HG02981 (cell line): ENCODE results near the gene PAPPA.

ENCODE experiments used
- ATAC-seq: cut with Tn5 transposase; IDR thresholded peaks from one replicate; pipeline ENCODE4 v1.9.1; 2021; ENCODE audit warnings: mild to moderate bottlenecking, moderate library complexity; ENCODE audit not compliant: unreplicated experiment

PAPPA gene

DNA sequence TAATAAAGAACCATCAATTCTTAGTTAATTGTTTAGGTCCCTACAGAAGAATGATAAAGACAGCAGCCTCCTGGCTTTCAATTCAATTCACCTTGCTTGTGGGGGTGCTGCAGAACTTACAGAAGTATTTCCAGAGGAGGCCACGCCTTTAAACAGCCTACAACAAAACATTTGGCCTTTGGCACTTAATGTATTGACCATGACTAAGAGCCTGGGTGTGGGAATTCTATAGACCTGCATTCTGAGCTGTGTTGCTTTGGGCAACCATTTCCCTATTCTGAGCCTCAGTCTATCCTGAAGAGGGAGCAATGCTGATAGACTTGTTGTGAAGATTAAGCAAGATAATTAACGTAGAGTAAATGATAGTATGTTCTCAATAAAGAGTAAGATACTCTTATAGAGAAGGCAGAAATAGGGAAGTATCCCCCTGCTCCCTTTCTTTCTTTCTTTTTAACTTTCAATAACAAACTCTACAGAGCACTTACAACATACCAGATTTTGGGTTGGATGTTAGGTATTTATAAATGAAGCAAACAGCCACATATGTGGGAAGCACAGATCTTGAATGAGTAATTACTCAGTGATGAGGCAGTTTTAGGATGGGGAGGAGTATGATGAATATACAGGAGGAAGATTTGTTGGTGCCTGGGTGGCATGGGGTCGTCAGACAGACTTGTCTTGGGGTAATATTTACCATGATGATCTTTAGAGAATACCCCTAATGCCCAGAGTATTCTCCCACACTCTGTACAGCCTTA is 28.4 kb downstream of the PAPPA start:
- ATAC-seq: no peak

DNA sequence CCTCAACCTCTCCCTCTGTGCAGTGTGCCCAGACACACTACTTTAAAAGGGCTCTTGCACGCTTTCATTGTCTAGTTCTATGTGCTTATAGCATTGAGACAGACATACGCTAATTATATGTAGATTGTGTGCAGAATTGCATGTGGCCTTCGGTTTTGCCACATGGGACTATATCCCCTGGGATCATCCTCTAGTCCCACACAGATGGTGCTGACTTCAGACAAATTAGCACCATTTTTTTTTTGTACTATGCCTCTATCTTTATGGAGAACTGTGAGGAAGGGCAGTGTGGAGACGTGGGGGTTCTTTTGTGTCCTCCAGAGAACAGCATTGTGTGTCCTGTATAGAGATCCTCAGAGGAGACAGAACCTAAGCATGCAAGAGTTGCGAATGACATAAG is 29.3 kb downstream of the PAPPA start:
- ATAC-seq: no peak

DNA sequence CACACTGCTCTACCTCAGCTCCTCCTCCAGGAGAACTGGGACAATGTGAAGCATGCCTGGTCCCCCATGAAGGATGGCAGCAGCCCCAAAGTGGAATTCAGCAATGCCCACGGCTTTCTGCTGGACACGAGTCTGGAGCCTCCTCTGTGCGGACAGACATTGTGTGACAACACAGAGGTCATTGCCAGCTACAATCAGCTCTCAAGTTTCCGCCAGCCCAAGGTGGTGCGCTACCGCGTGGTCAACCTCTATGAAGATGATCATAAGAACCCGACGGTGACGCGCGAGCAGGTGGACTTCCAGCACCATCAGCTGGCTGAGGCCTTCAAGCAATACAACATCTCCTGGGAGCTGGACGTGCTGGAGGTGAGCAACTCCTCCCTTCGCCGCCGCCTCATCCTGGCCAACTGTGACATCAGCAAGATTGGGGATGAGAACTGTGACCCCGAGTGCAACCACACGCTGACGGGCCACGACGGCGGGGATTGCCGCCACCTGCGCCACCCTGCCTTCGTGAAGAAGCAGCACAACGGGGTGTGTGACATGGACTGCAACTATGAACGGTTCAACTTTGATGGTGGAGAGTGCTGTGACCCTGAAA is 34.1 kb downstream of the PAPPA start:
- no peak for ATAC-seq

DNA sequence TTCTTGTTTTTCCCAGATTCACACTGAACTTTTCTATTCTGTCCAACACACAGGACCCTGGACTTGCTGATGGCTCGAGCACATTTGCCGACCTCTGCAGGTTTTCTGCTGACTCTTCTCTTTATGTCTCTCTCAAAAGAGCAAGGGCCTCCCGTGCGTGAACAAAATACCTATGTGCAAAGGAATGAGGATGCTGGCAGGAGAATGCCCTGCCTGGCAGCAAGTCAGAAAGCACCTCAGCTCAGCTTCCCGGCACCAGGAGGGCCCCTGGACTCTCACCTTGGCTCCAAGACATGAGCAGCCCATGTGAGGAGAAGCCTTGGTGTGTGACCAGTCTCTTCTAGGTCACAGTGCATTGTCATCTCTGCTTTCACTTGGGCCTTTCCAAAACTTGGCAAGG is 36.1 kb downstream of the PAPPA start:
- no peak for ATAC-seq

DNA sequence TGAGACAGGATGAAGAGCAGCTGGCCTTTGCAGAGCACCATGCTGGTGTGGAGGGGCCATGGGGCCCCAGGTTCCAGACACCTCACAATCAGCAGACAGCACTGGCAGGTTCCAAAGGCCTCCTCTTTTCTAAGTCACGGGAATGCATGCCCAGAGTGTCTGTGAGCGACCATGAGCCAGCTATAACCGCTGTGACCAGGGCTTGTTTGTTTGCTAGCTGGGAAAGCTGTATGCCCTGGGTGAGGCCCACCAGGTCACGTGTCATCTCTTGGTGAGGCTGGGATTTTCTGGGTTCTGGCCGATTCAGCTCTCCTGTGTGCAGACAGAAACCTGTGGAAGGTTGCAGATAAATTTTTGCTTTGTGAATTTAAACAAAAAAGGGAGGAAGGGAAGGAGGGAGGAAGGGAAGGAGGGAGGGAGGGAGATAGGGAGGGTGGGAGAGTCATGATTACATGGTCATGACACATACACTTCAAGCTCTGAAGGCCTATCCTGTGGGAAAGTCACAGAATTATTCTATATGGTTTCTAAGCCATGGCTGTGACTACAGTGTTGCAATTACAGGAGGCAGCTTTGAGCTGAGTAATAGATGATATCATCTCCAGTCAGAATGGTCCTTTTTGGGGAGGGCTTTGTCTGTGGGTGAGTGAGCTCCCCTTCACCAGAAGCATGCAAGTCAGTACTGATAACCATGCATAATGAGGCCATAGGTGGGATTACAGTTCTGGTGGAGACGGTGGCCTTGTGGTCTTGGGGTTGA is 37.2 kb downstream of the PAPPA start:
- ATAC-seq: no peak

DNA sequence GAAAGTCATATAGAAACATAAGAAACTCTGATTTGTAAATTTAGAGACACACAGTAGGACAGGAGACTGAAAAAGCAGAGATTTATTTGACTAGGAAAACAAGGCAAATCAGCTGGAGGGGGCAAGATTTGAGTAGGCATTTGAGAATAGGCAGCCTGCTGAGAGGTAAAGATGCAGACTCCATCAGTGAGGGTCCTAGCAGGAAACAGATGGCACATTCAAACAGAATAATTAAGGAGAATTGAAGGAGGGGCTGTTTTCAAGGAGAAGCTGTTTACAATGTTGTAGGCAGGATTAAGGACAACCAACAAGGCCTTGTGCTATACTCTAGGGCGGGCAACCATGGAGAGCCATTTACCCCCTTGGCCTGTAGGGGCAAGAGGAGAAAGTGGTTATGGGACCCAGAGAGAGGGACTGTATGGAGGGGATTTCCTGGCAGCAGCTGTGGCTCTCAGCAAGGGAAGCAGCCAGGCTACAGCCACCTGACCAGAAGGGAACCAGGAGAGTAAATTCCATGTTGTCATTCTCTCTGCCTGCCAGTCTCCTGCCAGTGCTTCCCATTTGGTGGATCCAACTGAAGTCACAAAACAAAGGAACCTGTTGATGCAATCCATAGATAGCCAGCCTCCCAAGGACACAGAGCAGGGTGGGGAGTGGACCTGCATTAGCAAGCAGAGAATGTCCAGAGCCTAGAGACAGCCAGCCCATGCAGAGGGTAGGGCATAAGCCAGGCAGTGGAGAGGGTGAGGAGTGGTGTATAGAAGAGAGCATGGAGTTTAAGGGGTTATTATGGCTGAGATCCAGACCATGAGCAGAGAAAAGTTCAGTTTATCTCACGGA is 38.2 kb downstream of the PAPPA start:
- no peak for ATAC-seq

DNA sequence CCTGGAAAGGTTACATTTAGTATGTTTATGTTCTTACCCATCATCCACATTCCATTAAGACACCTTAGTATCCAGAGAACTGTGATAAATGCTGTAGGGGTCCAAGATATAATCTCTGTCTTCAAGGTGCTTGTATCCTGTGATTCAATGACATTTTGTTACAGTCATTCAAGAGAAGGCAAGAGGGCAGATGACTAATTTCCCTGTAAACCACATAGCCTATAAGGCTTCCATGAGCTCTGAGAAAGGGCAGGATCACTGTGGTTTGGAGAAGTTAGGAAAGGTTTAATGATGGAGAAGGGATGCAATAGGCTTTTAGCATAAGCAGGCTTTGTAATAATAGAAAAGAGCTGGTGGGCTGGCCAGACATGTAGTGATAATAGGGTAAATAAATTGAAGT is 40.0 kb downstream of the PAPPA start:
- no peak for ATAC-seq

DNA sequence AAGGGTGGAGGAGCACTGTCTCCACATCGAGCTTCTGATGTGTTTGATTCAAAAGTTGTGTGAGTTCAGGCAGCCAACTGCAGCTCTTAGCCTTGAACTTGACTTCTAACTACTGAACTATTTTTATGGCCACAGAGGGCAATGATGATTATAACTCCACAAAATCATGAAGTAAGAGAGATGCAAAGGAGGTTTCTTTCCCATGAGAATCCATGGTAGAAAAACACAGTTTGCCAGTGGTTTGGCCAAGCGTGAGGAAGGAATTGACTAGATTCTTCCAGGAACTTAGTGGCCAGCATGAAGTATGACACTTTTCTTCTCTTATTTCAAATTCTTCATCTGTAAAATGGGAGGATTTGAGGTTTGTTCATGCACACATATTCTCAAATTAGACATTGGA is 43.2 kb downstream of the PAPPA start:
- no peak for ATAC-seq

DNA sequence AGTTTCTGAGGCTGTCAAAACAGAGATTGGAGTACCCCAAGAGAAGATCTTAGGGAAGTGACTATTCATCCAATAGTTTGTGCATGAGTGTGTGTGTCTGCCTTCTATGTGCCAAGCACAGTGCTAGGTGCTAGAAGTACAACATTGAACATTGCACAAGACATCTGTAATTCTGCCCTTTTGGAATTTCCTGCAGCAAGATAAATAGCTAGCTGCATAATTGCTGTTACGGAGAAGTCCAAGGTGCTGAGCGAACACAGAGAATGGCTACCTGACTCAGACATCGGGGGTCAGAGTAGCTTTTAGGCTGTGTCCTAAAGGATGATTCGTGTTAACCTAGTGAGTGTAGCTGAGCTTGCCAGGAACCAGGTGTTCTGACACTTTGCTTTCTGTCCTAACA is 44.8 kb downstream of the PAPPA start:
- ATAC-seq: no peak

DNA sequence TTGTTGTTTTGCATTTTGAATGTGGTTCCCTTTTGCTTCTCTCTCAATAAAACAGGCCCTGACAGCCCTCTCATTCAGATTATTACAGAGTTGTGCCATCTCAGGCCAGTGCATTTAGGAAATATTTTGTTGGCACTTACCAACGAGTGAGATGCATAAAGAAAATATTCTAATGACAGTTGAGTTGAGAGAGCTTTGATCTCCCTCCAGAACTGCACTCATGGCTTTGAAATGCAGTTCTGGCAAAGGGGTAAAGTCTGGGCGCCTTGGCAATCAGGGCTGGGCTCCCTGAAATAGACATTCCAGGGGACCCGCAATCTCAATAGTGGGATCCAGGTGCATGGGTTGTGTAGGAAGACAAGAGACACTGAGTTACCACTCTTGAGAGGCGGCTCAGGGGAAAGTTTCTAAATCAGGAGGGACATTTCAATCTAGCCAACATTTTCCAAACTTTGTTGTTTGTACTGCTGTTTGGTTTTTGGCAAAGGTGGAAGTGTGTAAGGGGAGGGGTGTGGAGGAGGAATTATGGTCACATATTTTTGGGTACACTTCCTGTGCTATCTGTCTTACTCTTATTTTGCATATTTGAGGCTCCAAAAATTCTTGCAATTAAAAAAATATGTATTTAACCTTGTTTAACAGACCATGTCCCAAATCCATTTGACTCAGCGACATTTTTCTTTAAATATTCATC is 48.8 kb downstream of the PAPPA start:
- no peak for ATAC-seq

DNA sequence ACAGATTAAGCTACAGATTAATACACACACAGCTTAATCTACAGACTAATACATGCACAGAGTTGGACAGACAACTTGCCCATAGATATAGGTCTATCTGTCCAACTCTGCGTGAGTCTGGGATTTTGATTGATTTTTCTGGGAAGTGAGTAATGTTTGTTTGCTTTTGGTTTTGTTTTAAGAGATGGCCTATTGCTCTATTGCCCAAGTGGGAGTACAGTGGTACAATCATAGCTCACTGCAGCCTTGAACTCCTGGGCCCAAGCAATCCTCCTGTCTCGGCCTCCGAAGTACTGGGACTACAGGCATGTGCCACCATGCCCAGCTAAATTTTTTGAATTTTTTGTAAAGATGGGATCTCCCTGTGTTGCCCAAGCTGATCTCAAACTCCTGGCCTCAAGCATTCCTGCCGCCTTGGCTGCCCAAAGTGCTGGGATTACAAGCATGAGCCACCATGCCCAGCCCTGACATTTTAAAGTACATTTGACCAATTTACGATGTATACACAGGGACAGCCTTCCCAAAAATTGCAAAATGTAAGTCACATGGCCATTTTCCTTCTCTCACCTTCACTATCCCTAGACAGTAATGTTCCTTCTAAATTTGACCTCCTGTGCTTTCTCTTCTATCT is 50.8 kb downstream of the PAPPA start:
- no peak for ATAC-seq

DNA sequence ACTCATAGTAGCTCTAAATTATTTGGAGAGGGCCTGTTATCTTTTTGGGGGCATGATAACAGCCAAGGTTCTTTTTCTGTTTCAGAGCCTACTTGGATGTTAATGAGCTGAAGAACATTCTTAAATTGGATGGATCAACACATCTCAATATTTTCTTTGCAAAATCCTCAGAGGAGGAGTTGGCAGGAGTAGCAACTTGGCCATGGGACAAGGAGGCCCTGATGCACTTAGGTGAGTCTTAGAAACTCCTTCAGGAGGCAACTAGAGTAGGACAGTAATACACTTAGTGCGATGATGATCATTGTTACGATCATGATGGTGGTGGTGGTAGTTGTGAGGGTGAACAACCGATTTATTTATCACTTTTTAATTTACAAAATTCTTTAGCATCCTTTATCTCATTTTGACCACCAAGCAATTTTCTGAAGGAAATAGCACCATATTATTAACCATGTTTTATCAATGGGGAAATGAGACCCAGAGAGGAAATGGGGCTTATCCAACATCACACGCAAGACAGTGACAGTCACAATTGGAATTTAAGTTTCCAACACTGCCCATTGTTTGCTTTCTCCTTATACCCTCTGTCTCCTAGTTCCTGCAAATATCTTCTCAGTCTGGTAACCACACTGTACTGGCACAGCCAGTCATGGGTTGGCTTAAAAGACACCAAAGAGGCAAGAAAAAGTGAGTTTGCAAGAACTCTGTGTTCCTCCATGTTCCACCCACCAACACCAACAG is 54.0 kb downstream of the PAPPA start:
- ATAC-seq: no peak

DNA sequence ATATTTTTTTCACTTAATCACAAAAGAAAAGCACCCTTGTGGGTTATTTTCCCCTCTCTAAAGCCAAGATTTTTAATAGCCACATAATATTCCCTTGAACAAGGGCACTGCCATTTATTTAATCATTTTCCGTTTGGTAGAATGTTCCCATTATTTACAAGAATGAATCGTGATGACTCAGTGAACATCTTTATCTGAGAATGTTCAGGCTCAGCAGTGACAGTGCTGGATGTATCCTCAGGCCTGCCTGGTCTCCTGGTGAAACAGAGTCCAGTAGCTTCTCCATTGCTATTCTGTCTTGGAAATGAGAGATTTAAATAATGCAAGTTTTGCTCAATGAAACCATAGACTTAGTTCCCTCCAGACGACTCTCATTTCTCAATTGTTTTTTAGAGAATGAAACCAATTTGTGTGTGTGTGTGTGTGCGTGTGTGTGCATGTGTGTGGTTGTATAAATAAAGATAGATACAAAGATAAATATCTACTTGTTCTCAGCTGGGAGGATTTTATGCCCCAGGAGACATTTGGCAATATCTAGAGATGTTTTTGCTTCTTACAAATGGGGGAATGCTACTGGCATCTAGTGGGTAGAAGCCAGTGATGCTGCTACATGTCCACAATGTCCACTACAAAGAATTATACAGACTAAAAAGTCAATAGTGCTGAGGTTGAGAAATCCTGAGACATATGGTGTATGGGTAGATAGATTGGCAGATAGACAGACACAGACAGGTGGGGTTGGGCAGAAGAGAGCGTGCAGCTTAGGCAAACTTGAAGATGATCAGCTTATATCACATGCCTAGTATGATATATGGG is 55.0 kb downstream of the PAPPA start:
- no peak for ATAC-seq

DNA sequence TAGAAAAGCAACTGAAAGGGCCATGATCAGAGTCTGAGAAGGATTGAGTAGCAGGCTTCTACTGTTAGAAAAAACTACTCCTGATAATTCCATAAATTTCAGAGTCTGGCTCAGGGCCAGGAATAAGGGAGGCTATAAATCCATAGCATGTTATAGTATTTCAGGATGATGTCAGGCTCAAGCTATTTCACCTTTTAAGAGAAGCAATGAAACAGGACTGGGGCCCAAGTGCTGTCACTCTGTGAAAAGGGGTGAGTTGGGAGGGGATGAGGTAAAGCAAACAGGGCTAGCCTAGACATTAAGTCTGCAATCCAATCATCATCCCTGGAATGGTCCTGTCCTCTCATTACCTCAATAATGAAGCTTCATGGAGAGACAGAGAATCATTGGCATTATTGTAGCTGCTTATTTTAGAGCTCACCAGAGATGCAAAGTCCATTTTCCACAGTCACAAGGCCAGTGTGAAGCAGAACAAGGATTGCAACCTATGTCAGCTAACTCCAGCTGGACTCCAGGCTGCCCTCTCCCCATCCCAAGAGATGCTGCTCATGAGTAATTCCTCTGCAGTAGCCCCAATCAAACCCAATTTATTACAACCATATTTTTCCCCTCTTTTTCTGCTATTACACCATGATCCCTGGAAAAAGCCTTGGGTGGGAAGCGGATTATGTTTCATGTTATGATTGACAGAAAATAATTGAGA is 56.0 kb downstream of the PAPPA start:
- no peak for ATAC-seq

DNA sequence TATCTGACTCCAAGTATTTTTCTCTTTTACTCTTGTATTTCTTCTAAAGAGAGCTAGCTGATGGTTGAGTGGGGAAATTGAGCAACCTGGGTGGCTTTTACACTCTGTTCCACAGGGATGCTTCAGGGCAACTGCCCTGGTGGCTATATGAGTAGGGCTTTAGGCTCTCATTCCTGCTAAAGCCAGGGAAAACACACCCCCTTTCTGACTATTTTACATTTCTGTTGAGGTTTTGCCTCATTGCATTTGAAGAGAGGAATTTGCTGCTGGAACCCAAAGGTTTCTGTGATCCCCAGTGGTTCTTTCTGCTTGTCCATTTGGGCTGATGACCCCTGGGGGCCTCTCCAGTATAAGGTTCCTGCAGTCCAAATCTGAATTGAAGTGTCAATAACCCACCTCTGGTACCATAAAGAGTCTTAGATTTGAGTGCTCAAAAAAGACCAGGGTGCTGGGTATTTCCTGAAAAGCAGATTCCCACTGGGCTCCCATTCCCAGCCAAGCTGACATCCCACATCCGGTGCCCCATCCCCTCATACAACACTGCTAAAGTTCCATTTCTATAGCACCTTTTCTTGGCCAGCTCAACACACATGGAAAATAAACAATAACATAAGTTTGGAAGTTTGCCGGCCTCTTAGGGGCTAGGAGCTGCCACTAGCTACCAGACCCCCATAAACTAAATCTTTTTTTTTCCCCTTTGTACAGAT is 59.5 kb downstream of the PAPPA start:
- ATAC-seq: no peak

DNA sequence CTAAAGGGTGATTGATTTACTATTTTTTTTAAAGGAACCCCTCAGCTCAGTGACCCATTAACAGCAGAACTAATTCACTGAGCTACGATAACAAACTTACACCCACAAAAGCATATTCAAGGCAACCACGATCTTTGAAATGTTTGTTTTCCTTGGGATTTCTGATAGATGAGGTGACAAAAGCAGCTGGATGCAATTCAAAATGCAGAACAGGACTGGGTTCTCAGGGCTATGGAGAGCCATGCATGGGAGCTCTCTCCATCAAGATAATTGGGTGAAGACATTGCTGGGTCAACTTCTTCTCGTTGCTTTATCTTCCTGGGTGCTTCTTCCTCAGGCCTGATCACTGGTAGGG is 60.1 kb downstream of the PAPPA start:
- ATAC-seq: no peak

DNA sequence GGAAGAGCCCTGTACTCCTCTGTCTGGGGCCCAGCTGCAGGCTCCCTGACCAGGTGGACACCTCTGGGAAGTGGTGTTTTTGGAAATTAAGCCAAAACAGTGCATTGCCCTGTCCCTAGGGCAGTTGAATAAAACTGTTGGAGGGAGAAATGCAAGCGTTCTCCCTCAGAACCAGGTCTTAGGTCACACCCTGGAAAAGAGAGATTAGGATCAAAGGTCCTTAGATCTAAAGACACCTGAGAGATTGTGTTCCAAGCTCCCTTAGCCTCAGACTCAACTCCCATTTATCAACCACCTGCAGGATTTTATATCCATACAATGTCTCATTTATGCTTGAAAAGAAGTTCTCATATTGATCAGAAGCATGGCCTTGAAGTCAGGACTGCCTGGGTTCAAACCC is 64.8 kb downstream of the PAPPA start:
- no peak for ATAC-seq

DNA sequence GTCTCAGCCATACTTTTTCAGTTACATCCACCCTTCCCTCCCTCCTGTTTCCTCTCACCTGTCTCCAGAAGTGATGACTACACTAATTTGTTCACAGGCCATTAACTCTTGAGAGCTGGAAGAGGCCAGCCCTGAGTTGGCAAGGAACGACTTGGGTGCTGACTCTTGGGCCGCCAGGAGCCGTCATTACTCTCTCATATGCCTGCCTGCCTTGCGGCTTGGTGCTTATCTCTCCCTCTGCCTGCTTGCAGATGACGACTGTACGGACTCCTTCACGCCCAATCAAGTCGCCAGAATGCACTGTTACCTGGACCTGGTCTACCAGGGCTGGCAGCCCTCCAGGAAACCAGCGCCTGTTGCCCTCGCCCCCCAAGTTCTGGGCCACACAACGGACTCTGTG is 66.1 kb downstream of the PAPPA start:
- ATAC-seq: no peak
